Measurements from ENCODE around the gene TLE6.

DNA sequence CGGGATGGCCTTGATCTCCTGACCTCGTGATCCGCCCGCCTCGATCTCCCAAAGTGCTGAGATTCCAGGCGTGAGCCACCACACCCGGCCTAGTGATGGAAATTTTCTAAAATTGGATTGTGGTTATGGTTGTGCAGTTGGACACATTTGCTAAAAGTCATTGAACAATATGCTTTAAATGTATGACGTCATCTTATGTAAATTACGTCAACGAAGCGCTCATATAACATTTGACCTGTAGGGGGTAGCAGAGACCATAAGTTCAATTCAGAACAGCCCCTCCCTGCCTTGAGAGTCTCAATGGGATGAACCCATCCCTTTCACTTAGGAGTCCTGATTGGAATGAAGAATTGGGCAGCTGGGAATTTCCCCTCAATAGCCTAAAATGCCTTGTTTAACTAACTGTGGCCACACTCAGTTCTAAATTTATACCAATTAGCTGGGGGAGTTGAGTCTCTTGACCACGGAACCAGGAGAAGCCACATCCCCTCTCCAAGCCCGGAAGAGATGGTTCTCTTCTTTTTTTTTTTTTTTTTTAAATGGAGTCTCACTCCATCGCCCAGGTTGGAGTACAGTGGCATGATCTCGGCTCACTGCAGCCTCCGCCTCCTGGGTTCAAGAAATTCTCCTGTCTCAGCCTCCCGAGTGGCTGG, 15.2 kb upstream of the TLE6 start:
- no peak for TF ChIP-seq POLR2A (IDR thresholded peaks at IDR 0.05; ENCODE audit: low read length)
- TF ChIP-seq GATA1 (IDR thresholded peaks at IDR 0.05; ENCODE audit: low read depth, low read length): no peak

Measured in erythroblast (primary cell).